Cardiac muscle cell (in vitro differentiated cells and primary cell): ENCODE measurements around the gene ACAN. TPM values are rescaled to one million over a fixed set of nuclear protein-coding genes. Genes with fewer than 3 reads are reported as not detected.
A peak's percentile ranks its signal among the peaks of the same experiment; 100 is the strongest.

Experiments used
- DNase-seq, 2 donors: peaks; one replicate each; pipeline versions ENCODE4 v3.0.0 to v3.0.0-alpha.2; 2010 to 2017; ENCODE audit warnings: low read depth in 1 of 2, low spot score in 1 of 2
- H3K27ac ChIP-seq: fragments of 200-600 bp; sonication (generic); 2 replicates; pipeline ENCODE4 v1.5.1; 2016
- H3K27me3 ChIP-seq: fragments of 200-600 bp; sonication (generic); 2 replicates; pipeline ENCODE4 v1.6.0; 2016; ENCODE audit warnings: control low read depth
- H3K36me3 ChIP-seq: fragments of 200-600 bp; sonication (generic); 2 replicates; pipeline ENCODE4 v1.5.1; 2016; ENCODE audit warnings: control low read depth
- H3K4me1 ChIP-seq: fragments of 200-600 bp; sonication (generic); 2 replicates; pipeline ENCODE4 v1.8.1; 2017; ENCODE audit warnings: low read depth, mild to moderate bottlenecking, mixed run types
- H3K4me3 ChIP-seq: fragments of 200-600 bp; sonication (generic); 2 replicates; pipeline ENCODE4 v1.5.1; 2016; ENCODE audit warnings: mild to moderate bottlenecking
- H3K9me3 ChIP-seq: fragments of 200-600 bp; sonication (generic); 2 replicates; pipeline ENCODE4 v1.5.1; 2017; ENCODE audit warnings: low read depth, mild to moderate bottlenecking, control low read depth
- CTCF ChIP-seq: IDR thresholded peaks from 2 replicates; pipeline ENCODE4 v1.5.1; 2012; ENCODE audit warnings: low read depth, mild to moderate bottlenecking, low read length
- polyA plus RNA-seq: library from polyadenylated mRNA; unstranded; fragments of >200 nt; fragmentation: Nextera tagmentation; extraction: Ambion mirVana; gene quantifications from 2 replicates; pipeline ENCODE4 v1.2.1, GENCODE V29; 2016
- total RNA-seq: library from RNA; depleted of rRNA; stranded (reverse); fragments of >200 nt; gene quantifications from 2 replicates; pipeline ENCODE4 v1.2.3, GENCODE V29; 2016

Gene ACAN
- total and polyA plus RNA-seq, 2 experiments from 2014 or later, result 0.71 to 0.91 TPM

GRCh38 chr15:88765212-88765611 is 38.0 kb upstream of the ACAN start:
- DNase-seq, result no peak
- no peak overlapping the region for H3K4me3 ChIP-seq
- H3K9me3 ChIP-seq, result no peaks in the 10 kb centered on the region
- no peak overlapping the region for H3K27ac ChIP-seq
- H3K4me1 ChIP-seq, result no peaks in the 10 kb centered on the region
- H3K36me3 ChIP-seq, result no peaks in the 10 kb centered on the region
- H3K27me3 ChIP-seq, result peaks cover 39% of the 10 kb centered on the region
- TF ChIP-seq CTCF, result no peak

GRCh38 chr15:88769161-88769971 is 33.9 kb upstream of the ACAN start:
- H3K27me3 ChIP-seq, result peaks cover 41% of the 10 kb centered on the region
- H3K4me3 ChIP-seq, result no peak overlapping the region
- no peaks in the 10 kb centered on the region for H3K4me1 ChIP-seq
- H3K27ac ChIP-seq, result no peak overlapping the region
- no peaks in the 10 kb centered on the region for H3K36me3 ChIP-seq
- no peak for TF ChIP-seq CTCF
- peak in 1 of 2 donors; percentile 32 for DNase-seq
- no peaks in the 10 kb centered on the region for H3K9me3 ChIP-seq

- no peak for TF ChIP-seq CTCF
- no peaks in the 10 kb centered on the region for H3K27me3 ChIP-seq
- no peaks in the 10 kb centered on the region for H3K4me1 ChIP-seq
- no peak overlapping the region for H3K4me3 ChIP-seq
- no peaks in the 10 kb centered on the region for H3K9me3 ChIP-seq
- H3K27ac ChIP-seq, result no peak overlapping the region
- no peaks in the 10 kb centered on the region for H3K36me3 ChIP-seq
- DNase-seq, result no peak
Observed at GRCh38 chr15:88775776-88776175, 27.5 kb upstream of the ACAN start.

GRCh38 chr15:88776646-88777045 is 26.6 kb upstream of the ACAN start:
- no peak overlapping the region for H3K4me3 ChIP-seq
- no peaks in the 10 kb centered on the region for H3K27me3 ChIP-seq
- no peak for TF ChIP-seq CTCF
- no peak for DNase-seq
- H3K36me3 ChIP-seq, result no peaks in the 10 kb centered on the region
- no peaks in the 10 kb centered on the region for H3K9me3 ChIP-seq
- no peak overlapping the region for H3K27ac ChIP-seq
- no peaks in the 10 kb centered on the region for H3K4me1 ChIP-seq

GRCh38 chr15:88779944-88780343 is 23.3 kb upstream of the ACAN start:
- H3K4me1 ChIP-seq, result no peaks in the 10 kb centered on the region
- H3K9me3 ChIP-seq, result no peaks in the 10 kb centered on the region
- DNase-seq, result no peak
- H3K27me3 ChIP-seq, result no peaks in the 10 kb centered on the region
- H3K36me3 ChIP-seq, result no peaks in the 10 kb centered on the region
- H3K27ac ChIP-seq, result no peak overlapping the region
- no peak overlapping the region for H3K4me3 ChIP-seq
- no peak for TF ChIP-seq CTCF
